ENCODE data around the gene ATP8A2.
A peak's percentile ranks its signal among the peaks of the same experiment; 100 is the strongest.

Gene ATP8A2

DNA sequence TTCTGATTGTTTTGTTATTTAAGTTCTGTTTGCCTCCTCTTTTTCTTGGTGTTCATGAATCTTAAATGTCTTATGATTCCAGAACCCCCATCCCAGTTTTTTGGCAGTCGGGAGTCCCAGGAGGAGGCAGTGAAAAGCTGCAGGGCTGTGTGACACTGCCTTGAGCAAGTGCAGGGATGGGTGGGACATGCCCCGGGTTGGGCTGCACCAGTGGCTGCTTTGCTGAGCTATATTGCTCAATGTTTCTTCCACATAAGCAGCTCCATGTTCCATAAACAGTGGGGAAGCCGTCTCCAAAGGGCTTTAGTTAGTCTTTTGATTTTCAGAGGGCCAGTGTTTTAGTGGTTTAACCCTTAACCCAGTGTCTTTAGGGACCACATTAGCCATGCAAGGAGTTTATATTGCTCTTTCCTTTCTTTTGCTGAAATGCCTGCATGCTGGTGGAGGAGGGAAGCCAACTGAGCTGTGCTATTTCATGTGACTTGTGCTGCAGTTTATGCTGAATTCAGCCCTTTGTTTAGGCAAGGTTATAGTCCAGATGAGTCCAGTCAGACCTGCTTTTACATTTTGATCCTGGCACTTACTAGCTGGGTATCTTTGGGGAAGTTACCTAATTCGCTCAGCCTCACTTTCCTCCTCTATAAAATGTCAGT lies 13.1 kb downstream of the ATP8A2 start:
- no peak for DNase-seq

DNA sequence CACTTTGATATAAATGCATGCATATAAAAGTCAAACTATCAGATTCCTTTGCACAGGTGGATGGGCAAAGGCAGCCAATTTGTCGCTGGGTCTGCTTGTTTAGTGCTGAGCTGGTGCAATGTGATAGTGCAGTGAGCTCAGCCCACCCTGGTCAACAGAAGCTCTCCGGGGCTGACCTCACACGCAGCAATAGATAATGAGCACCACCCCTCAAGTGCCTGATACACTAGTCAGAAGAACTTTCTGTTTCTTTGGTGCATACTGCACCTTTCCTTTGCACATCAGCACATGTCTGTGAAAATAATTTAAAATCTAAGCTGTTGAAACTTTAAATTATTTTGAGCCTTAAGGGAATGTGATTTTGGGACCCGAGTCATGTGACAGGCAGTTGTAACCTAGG lies 20.2 kb downstream of the ATP8A2 start:
- DNase-seq: no peak

DNA sequence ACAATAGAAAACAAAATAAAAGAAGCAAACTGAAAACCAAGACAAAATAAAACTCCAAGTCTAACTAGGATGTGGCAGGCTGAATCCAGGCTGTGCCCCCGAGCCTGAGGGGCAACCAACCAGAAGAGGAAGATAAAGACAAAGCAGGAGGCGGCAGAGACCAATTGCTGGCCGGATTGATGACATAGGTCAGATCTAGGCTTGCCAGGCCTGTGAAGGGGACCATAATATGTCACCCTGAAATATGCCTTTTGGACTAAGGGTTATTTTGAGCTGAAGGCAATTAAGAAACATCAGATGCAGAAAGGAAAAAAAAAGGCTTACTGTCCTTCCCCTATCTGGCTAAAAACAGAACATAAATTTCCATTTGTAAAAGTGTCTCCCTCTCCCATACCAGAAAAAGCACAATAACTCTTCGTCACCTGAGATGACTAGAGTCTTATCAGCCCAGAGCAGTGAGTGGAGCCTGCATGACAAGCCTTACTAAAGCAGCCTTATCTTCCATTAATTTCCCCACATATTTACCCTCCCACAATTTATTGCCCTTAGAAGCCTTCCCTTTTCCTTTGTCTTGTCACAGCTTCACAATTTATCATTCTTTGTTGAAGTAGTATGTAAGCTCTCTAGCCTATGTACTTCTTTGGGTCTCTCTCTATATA lies 22.8 kb downstream of the ATP8A2 start:
- no peak for DNase-seq

DNA sequence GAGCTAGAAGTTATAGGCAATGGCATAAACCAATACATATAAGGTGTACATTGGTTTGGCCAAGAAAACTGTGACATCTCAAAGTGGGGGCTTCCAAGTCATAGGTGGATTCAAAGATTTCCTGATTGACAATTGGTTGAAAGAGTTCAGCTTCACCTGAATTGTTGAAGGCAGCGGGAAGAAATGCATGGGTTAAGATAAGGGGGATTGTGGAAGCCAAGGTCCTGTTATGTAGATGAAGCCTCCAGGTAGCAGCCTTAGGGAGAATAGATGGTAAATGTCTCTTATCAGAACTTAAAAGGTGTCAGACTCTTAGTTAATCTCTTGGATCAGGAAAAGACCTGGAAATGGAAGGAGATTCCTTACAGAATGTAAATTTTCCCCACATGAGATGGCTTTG lies 26.0 kb downstream of the ATP8A2 start:
- no peak for DNase-seq

DNA sequence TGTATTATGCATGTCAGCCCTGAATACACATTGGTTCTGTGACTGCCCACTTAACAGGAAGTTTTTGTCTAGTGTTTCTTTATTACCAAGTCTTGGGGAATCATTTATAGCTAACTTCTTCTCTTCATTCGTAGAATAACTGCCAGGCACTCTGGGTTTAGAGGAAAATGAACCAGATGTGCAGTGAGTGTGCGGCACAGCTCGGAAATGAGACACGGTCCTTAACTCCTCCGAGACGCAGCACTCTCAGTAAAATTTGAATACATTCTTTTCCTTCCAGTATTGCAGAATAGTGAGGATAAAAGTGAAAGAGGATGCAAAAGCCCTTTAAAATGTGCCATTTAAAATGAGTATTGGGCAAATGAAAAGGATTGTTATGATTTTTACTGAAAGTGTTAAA lies 29.2 kb downstream of the ATP8A2 start:
- DNase-seq: no peak

DNA sequence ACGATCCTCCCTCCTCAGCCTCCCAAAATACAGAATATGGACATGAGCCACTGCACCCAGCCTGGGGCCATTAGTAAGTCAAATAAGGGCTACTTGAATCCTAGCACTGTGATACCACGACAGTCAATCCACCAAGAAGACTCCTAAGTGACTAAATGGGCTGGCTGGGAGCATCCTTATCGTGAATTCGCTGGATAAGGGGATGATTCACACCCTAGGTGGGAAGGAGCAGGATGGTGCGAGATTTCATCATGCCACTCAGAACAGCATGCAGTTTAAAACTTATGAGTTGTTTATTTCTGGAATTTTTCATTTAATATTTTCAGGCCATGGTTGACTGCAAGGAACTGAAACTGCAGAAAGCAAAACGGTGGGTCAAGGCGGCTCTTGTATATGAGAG lies 30.2 kb downstream of the ATP8A2 start:
- DNase-seq: no peak

DNA sequence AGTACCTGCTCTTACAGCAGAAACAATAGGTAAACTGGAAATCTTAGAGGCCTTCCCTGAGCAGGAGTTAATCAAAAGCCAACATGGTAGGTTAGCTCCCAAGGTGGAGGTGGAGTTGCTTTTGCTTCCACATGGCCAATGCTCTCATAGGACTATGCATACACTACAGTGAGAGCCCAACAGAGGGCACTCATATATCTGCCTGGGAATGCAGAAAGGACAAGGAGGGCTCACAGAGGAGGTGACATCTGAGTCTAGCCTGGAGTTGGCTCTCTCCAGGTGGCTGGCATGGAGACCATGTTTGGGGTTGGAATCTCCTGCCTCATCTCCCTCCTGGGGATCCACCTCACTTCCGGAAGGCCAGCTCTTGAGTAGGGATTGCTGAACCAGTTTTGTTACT lies 34.6 kb downstream of the ATP8A2 start:
- no peak for DNase-seq

DNA sequence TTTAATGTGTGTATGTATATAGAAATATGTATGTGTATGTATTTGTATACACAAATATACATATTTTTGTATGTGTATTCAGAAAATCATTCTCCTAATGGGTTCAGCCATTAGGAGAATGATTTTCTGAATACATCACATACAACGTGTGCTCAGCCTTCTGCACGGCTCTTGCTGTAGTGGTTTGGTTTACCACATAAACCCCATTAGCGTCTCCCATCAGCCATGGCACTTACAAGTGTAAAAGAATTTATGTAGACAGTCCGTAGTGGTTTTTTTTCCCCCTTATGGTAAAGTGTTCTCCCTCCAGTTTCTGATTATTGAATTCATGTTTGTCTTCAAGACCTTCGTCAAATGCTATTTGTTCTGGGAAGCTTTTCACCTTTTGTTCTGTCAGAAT lies 38.2 kb downstream of the ATP8A2 start:
- DNase-seq: no peak

DNA sequence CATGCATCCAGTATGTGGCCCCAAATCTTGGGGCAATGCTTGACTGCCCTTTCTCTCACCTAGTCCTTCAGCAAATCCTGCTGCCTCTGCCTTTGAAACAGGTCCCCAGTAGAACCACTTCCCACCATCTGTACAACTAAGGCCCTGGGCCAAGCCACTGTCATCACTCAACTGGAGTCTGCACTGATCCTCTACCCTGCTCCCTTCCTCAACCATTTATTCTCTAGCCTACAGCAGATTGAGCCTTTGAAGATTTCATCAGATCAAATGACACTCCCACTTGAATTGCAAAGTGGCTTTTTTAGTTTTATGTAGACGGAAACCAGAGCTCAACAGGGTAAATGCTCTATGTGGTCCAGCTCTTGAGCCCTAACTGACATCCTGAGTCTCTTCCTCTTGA lies 43.5 kb downstream of the ATP8A2 start:
- DNase-seq: no peak

DNA sequence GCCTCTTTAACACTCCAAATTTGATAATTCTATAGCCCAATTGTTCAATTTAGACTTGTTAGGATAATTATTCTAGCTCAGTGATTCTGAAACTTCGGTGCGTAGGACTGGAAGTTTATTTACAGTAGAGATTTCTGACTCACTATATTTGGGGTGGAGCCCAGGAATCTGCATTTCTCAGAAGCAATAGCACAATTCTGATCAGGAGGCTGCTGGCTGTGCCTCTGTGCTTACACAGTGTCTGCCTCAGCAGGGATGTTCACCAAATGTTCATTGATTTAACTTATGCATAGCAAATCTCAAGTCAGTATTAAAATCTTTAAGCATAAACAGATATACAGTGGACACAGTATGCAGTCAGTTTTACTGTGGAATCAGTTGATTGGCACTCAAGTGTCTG lies 45.8 kb downstream of the ATP8A2 start:
- no peak for DNase-seq

DNA sequence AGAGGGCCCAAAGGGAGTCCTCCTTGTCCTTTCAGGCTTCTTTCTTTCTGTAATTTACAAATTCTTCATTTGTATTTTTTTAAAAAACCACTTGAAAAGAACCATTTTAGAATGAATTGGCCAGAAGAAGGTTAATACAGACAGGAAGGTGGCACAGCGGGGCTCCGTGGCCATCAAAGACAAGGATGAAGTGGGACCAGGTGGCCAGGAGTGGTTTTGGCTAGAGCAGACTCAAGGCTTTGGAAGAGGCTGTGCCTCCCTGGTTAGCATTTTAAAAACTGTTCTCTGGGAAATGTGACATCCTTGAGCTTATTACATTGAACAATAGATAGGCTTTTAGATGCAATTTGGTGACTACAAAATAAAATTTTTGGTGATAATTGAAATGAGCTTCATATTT lies 48.4 kb downstream of the ATP8A2 start:
- DNase-seq: no peak

DNA sequence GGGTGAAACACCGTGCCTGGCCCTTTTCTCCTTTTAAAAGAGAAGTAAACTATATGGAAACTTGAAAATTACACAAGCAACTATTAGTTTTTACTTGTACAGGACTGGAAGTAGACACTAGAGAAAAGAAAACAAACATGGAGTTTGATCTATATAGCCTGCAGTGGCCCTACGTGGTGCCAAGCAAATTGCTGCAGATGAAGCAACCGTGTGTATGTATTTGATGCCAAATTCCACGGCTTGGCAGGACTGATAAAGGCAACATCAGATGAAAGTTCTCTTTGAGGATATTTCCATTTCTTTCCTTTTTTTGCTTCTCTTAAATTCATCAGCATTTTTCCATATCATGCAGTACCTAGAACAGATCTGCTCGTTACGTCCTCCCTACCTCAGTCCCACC lies 49.8 kb downstream of the ATP8A2 start:
- no peak for DNase-seq

DNA sequence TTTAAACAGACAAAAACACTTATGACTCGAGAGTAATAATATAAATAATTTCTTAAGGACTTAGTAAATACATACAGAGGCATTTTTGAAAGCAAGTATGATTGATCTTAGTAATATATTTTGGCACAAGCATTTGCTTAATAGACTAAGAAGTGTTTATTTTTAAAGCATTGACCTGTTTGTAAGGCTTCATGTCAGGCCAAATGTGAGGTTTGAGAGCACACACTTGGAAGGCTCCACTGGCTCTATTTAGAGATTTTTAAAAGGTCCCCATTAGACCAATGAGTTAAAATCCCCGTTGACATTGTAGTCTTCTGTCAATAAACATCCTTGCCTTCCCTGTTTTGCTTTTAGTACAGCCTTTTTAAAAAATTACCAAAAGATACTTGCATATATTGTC lies 50.4 kb downstream of the ATP8A2 start:
- no peak for DNase-seq

DNA sequence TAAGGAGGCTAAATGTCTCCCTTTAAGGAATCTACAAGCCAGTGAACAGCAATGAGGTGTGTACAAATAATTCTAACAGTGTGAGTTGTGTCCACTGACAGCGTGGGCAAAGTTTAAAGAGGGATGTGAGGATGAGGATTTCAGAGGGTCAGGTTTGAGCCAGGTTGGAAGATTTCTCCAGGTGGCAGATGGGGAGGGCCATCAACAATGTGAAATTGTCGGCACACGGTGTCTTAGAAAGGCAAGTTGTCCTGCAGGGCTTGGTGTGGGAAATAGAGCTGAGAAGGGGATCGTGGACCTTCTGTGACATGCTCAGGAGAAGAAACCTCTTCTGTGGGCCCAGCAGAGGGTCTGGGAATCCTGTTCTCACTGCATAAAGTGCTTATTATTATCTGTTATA lies 52.1 kb downstream of the ATP8A2 start:
- DNase-seq: no peak

DNA sequence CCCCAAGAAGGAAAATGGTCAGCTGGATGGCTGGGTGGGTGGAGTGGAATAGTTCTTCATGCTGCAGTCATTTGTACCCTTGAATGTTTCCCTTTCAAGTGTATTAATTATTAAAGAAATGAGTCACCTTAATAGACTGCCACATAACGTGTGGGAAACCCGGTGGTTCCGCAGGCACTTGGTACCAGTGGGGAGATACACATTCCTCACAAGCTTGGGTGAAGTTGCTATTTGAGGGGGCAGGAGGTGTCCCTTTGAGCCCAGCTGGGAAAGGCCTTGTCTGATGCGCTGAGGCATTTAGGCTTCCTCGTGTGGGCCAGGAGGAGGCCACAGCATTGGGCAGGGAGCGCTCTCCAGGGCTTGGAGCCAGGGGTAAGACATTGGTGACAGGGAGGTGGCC lies 57.7 kb downstream of the ATP8A2 start:
- DNase-seq: no peak

DNA sequence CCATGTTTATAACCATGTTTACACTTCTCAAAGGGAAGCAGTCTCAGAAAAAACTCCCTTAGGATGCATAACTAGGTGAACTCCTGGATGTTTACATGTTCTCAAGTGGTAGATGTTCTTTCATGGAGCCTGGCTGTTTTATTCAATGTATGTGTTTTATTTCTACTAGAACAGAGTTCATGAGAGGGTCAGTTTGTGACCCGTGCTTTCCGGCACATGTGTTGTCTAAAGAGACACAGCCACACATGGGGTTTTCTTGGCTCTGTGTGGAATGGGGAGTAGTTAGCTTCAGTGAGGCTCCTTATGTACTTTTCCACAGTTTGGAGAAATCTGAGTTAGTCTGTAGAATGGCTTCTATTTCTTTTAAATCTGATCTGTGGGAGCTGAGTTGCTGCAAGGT lies 60.9 kb downstream of the ATP8A2 start:
- DNase-seq: no peak

DNA sequence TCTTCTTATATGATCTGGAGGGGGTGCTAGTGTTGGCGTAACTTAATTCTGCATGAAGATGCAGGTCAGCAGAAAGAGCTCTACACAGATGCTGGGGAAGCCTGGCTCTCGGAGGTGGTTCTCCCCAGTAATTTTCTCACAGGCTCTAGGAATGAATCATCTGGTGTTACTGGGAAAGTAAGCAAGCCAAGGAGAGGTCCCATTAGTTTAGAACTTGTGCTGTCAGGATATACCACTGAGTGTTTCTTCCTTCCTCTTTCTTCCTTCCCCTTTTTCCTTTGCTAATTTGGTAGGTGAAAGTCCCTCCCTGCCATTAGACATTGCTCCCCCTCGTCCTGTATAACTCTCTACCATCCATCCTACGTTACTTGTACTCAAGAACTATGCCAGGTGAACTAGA lies 68.3 kb downstream of the ATP8A2 start:
- DNase-seq: no peak

DNA sequence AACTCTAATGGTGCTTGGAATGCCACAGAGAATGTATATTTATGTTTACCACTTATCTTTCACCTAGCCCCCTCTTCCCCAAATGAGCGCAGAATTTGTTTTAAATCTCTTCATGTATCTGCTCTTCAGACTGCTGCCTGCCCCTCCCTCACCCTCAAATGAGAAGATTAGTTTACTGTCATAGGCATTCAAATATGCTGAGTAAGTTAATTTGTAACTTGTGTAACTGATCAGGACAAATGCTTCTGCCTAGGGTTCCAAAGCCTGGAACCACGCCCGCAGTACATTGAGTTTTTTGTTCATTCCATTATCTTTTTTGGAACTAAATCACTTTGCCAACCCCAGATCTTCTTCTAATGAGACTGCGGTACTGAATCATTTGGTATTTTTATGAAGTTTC lies 74.5 kb downstream of the ATP8A2 start:
- no peak for DNase-seq

DNA sequence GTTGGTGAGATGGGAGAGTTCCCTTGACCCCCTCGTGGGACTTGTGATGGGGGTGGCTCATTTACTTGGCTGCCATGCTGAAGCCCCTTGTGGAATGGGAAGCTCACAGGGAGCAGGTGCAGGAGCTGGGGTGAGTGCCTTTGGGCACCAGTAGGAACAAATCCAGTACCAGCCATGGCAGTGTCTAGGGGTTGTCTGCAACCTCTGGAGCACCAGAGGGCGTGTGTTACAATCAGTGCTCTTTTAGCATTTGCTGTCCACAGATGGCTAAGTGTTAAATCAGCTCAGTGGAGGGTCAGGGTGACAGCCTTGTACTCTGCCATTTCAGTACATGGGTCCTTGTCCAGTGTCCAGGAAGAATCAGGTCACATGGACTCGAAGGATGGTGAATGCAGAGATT lies 75.6 kb downstream of the ATP8A2 start:
- DNase-seq: no peak

DNA sequence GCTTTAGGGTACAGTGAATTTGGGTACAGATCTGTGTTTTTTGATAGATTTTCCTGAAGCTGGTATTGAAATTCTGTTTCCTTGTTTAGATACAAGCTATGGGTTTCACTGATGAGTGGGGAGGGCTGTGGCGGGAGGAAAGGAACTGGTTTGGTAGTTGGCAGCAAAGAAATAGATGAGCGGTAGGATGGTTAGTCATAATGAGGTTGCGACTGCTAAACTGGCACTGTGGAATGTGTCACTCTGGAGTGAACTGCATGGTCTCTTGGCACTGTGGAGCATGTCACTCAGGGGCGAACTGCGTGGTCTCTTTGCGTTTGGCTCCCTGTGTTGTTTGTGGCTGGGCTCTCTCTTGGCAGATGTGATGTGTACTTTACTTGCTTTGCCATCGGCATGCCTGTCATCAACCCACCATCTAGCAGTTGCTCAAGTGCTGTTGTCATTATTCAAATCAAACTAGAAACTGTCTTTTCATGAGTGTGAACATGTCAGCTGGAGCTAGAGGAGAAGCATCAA lies 82.1 kb downstream of the ATP8A2 start:
- DNase-seq: no peak

DNA sequence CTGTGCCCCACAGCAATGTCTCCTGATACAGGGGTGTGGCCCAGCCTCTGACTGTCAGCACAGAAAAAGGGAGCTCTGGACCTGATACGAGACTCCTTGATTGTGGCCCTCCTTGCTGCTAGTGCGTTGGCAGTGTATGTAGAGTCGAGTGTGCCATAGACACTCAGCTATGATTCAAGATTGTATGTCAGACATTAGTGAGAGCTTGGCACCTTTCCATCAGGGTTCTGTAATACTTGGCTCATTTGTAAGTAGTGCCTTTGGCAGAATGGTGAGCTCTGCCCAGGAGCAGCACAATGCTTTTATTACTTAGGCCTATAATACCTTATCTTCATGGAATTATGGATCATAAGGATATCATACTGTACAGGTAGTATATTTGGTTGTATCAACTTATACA lies 83.4 kb downstream of the ATP8A2 start:
- DNase-seq: no peak

DNA sequence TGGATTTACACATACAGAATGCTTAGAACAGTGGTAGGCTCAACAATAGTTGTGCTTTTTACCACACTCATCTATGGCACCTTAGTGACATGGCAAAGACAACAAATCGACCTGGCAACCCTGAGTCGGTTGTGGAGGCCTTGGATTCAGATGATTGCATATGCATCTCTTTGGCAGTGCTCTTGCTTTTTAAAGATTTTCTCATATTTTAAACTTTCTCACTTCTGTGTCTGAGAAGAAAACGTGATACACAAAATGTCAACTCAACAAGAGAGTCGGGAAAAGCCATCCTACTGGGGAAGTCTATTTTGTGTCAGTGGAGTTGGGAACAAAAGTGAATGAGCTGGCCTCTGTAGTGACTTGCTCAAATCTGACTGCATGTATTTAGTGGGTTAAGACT lies 85.8 kb downstream of the ATP8A2 start:
- DNase-seq: no peak

DNA sequence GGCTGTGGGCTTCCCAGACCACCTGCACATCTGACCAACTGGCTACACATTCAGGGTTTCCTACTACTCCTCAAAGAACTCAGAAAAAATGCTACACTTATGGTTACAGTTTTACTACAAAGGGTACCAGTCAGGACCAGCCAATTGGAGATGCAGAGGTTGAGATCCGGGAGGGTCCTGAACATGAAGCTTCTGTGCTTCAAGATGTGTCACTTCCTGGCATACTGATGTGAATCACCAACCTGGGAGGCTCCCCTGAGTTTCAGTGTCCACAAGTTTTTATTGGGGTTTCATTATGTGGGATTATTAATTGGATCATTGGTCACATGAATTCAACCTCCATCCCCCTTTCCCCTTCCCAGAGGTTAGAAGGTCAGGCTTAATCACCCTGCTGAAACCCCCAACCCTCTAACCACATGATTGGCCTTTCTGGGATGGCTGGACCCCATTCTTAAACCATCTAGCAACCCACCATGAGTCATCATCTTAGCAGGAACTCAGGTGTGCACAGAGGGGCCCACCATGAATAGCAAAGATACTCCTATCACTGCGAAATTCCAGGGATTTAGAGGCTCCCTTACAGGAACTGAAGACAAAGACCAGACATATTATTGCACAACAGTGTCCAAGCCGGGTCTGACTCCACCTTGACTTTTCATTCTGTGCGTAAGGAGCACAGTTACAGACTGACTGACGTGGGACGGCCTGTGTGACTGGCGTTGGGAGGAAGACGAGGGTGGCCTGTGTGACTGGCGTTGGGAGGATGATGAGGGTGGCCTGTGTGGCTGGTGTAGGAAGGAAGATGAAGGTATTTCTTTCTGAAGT lies 90.7 kb downstream of the ATP8A2 start:
- DNase-seq: peak; percentile 11

DNA sequence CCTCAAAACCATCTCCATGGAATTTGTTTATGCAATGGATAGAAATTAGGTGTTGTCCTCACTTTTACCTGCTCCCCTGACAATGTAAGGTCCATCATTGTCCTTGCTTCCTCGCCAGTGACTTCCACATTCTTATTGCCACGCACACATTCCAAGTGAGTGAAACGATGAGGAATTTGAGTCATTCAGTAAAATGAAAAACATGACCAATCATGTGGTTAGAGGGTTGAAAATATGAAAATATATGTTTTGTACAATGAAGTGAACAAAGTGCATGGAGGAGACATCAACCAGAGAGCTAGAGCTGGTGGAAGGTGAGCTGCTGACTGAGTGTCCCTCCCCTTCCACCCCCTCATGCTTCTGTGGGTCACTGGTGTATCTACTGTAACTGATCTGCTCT lies 91.7 kb downstream of the ATP8A2 start:
- peak; percentile 75 for DNase-seq
